ENCODE results near the gene VEPH1. TPM values are rescaled to one million over a fixed set of nuclear protein-coding genes. Genes with fewer than 3 reads are reported as not detected.

VEPH1 gene
- total RNA-seq, 1 experiment from 2014 or later, result 49.0 TPM

GRCh38 chr3:157523814-157524213 lies 20.6 kb upstream of the VEPH1 start:
- peak; percentile 40 for DNase-seq (ENCODE audit: low read depth)

- no peak for DNase-seq (ENCODE audit: low read depth)
These were observed 19.4 kb upstream of the VEPH1 start for GRCh38 chr3:157522648-157523047.

GRCh38 chr3:157520485-157521150 lies 17.4 kb upstream of the VEPH1 start:
- no peak for DNase-seq (ENCODE audit: low read depth)

- no peak for DNase-seq (ENCODE audit: low read depth)
These were observed 15.7 kb upstream of the VEPH1 start for GRCh38 chr3:157518881-157519280.

- DNase-seq (ENCODE audit: low read depth), result no peak
These were observed 13.7 kb upstream of the VEPH1 start for GRCh38 chr3:157516928-157517327.

- DNase-seq (ENCODE audit: low read depth), result no peak
These were observed 12.2 kb upstream of the VEPH1 start for GRCh38 chr3:157515398-157515797.

GRCh38 chr3:157514371-157514895 lies 11.2 kb upstream of the VEPH1 start:
- no peak for DNase-seq (ENCODE audit: low read depth)

- DNase-seq (ENCODE audit: low read depth), result no peak
These were observed 10.4 kb upstream of the VEPH1 start for GRCh38 chr3:157513585-157513984.

GRCh38 chr3:157512534-157512933 lies 9.3 kb upstream of the VEPH1 start:
- DNase-seq (ENCODE audit: low read depth), result no peak

- no peak for DNase-seq (ENCODE audit: low read depth)
These were observed 5.2 kb upstream of the VEPH1 start for GRCh38 chr3:157508461-157508860.

- no peak for DNase-seq (ENCODE audit: low read depth)
These were observed 1.4 kb downstream of the VEPH1 start for GRCh38 chr3:157501863-157502262.

- no peak for DNase-seq (ENCODE audit: low read depth)
These were observed 3.0 kb downstream of the VEPH1 start for GRCh38 chr3:157500232-157500631.

- DNase-seq (ENCODE audit: low read depth), result no peak
These were observed 3.8 kb downstream of the VEPH1 start for GRCh38 chr3:157499342-157499963.

GRCh38 chr3:157498371-157498770 lies 4.8 kb downstream of the VEPH1 start:
- no peak for DNase-seq (ENCODE audit: low read depth)

GRCh38 chr3:157495846-157496245 lies 7.4 kb downstream of the VEPH1 start:
- DNase-seq (ENCODE audit: low read depth), result no peak

GRCh38 chr3:157494581-157495281 lies 8.5 kb downstream of the VEPH1 start:
- DNase-seq (ENCODE audit: low read depth), result no peak

GRCh38 chr3:157493627-157494550 lies 9.3 kb downstream of the VEPH1 start:
- peak; percentile 72 for DNase-seq (ENCODE audit: low read depth)

GRCh38 chr3:157491136-157491535 lies 12.1 kb downstream of the VEPH1 start:
- DNase-seq (ENCODE audit: low read depth), result no peak

GRCh38 chr3:157488144-157488543 lies 15.1 kb downstream of the VEPH1 start:
- no peak for DNase-seq (ENCODE audit: low read depth)

GRCh38 chr3:157487339-157487738 lies 15.9 kb downstream of the VEPH1 start:
- no peak for DNase-seq (ENCODE audit: low read depth)

- no peak for DNase-seq (ENCODE audit: low read depth)
These were observed 23.6 kb downstream of the VEPH1 start for GRCh38 chr3:157479464-157480243.
